WI38 (cell line): ENCODE data around the gene NTSR1.

Source experiments
- H3K4me3 ChIP-seq: 2 replicates; pipeline ENCODE4 v1.5.1; 2011; ENCODE audit warnings: low read depth, mild to moderate bottlenecking, control low read depth, low read length
- CTCF ChIP-seq: IDR thresholded peaks from 2 replicates; pipeline ENCODE4 v1.5.1; 2012; ENCODE audit warnings: low read depth, mild to moderate bottlenecking, control low read depth, low read length

Gene NTSR1

GRCh38 chr20:62705627-62706026 is 3.0 kb upstream of the NTSR1 start:
- TF ChIP-seq CTCF: no peak
- no peak overlapping the region for H3K4me3 ChIP-seq

DNA sequence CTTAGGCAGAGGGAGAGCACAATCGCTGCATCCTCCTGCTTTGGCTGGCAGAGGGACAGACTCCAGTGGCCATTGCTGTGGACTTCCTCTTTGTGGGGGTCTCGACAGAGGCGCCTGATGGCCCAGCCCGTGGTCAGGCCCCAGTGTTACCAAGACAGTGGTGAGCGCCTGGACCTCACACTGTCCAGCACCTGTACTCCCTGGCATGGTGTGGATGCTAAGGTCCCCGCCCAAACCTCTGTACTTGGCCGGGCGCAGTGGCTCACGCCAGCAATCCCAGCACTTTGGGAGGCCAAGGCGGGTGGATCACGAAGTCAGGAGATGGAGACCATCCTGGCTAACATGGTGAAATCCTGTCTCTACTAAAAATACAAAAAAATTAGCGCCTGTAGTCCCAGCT is 2.3 kb upstream of the NTSR1 start:
- no peak for TF ChIP-seq CTCF
- H3K4me3 ChIP-seq: no peak overlapping the region

GRCh38 chr20:62706857-62707256 is 1.8 kb upstream of the NTSR1 start:
- no peak for TF ChIP-seq CTCF
- H3K4me3 ChIP-seq: no peak overlapping the region

DNA sequence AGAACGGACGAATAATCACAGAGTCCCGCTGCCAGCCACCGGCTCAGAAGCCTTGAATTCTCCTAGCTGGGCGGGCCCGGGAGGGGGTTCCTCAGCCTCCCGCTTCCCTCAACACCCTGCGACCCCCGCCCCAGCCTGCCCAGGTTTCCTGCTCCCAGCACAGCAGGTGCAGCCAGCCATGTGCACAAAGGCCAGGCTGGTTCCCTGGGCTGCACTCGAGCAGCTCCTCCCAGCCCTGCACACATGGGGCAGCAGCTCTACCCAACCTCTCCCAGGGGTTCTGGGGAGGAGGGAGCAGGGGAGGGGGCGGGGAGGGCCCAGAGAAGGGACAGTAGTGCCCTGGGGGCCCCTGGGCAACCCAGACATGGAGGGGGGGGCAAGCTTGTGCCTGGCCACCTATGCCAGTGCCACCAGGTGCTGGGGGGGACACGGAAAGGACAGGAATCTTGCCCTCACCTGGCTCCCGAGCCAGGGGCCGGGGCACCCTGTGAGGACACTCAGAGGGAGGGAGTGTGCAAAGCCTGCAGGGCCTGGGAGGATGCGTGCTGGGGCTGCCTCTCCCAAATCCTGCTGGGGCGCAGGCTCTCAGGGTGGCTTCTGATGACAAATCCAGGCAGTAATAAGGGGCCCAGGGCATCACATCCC is 1.2 kb upstream of the NTSR1 start:
- TF ChIP-seq CTCF: no peak
- H3K4me3 ChIP-seq: no peak overlapping the region

- no peak overlapping the region for H3K4me3 ChIP-seq
Measured at GRCh38 chr20:62707921-62708521, 615 bp upstream of the NTSR1 start.

DNA sequence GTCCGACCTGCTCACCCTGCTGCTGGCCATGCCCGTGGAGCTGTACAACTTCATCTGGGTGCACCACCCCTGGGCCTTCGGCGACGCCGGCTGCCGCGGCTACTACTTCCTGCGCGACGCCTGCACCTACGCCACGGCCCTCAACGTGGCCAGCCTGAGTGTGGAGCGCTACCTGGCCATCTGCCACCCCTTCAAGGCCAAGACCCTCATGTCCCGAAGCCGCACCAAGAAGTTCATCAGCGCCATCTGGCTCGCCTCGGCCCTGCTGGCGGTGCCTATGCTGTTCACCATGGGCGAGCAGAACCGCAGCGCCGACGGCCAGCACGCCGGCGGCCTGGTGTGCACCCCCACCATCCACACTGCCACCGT is 885 bp downstream of the NTSR1 start:
- H3K4me3 ChIP-seq: no peak overlapping the region
- TF ChIP-seq CTCF: no peak

More at GRCh38 chr20:62707921-62708521, 615 bp upstream of the NTSR1 start:
- TF ChIP-seq CTCF: peak; percentile 19; the same call in 1 of the 2 replicates

GRCh38 chr20:62710221-62710885 is 1.7 kb downstream of the NTSR1 start:
- no peak for TF ChIP-seq CTCF
- H3K4me3 ChIP-seq: no peak overlapping the region
